Stomach (tissue), 9 donors: Measurements from ENCODE around the gene NRDE2. TPM values are rescaled to one million over a fixed set of nuclear protein-coding genes. Genes with fewer than 3 reads are reported as not detected.

Experiments
- DNase-seq, 2 donors: peaks; one replicate each; pipeline versions ENCODE4 v3.0.0 to v3.0.0-alpha.2; 2013 to 2019
- H3K27ac ChIP-seq, 5 donors: fragments of 200-600 bp in 4 of 5; sonication (generic) in 4 of 5; one replicate each; pipeline ENCODE4 v1.5.1; 2013 to 2019; ENCODE audit warnings: mild to moderate bottlenecking in 1 of 5, moderate library complexity in 1 of 5
- H3K27me3 ChIP-seq, 3 donors: fragments of 200-600 bp; sonication (generic); one replicate each; pipeline ENCODE4 v1.5.1; 2017 to 2019; ENCODE audit warnings: mixed run types in 1 of 3
- H3K36me3 ChIP-seq, 4 donors: fragments of 200-600 bp; sonication (generic); 1 replicate in 3 of 4; 2 replicates in 1 of 4; pipeline ENCODE4 v1.5.1; 2016 to 2019
- H3K4me1 ChIP-seq, 4 donors: fragments of 200-600 bp; sonication (generic); one replicate each; pipeline ENCODE4 v1.5.1; 2016 to 2019
- H3K4me3 ChIP-seq, 4 donors: fragments of 200-600 bp; sonication (generic) in 3 of 4; one replicate each; pipeline ENCODE4 v1.5.1; 2016 to 2019; ENCODE audit warnings: mild to moderate bottlenecking in 1 of 4
- H3K9me3 ChIP-seq, 4 donors: fragments of 200-600 bp; sonication (generic); one replicate each; pipeline ENCODE4 v1.5.1; 2016 to 2019
- CTCF ChIP-seq, 7 experiments: fragments of 450-650 bp in 4 of 7; fragments of 200-600 bp in 3 of 7; sonication (generic) in 3 of 7; IDR thresholded peaks; one replicate each; pipeline ENCODE4 v1.5.1; 2016 to 2019; ENCODE audit warnings: antibody characterized with exemption in 7 of 7, control low read depth in 2 of 7, mild to moderate bottlenecking in 1 of 7
- EP300 ChIP-seq: sonication (generic); formaldehyde crosslinking; IDR thresholded peaks from one replicate; pipeline ENCODE4 v1.6.1; 2017; ENCODE audit warnings: antibody characterized with exemption
- POLR2A ChIP-seq, 4 donors: fragments of 450-650 bp; IDR thresholded peaks; one replicate each; pipeline ENCODE4 v1.6.1; 2016; ENCODE audit warnings: antibody characterized with exemption in 4 of 4, control low read depth in 2 of 4, mild to moderate bottlenecking in 1 of 4, moderate library complexity in 1 of 4
- POLR2AphosphoS5 ChIP-seq, 3 donors: sonication (generic); formaldehyde crosslinking; IDR thresholded peaks; one replicate each; pipeline ENCODE4 v1.6.1; 2016; ENCODE audit warnings: antibody characterized with exemption in 3 of 3
- WGBS, 5 donors: extraction: QIAGEN DNeasy Blood & Tissue Kit in 3 of 5; methylation state at CpG; one replicate each; pipeline versions ENCODE4 v1.1.5 to v1.1.7; 2013 to 2018; 5-methylcytosine and 5-hydroxymethylcytosine counted together
- intact Hi-C: fragments of 100-400 bp; cut with DNase I; formaldehyde crosslinking; loops from one replicate; pipeline ENCODE4 v1.15.1; 2023; ENCODE audit warnings: low total_unique reads
- polyA plus RNA-seq, 3 donors: library from polyadenylated mRNA; stranded (reverse); fragments of 200-250 nt; gene quantifications; one replicate each; pipeline ENCODE4 v1.2.3, GENCODE V29; 2013
- total RNA-seq, 5 donors: library from RNA; depleted of rRNA; stranded (reverse); fragments of >200 nt; gene quantifications; one replicate each; pipeline versions ENCODE4 v1.1.0 to v1.2.3, GENCODE V29; 2014 to 2016
- donor health status: healthy with polysubstance abuse.
- donor health status: Bipolar disorder and iron deficiency.
- donor health status: healthy.

Gene NRDE2
- total and polyA plus RNA-seq, 8 donors = 5.7 to 34.8 (median 15.7) TPM

- intact Hi-C loops = no loop called here
- TF ChIP-seq POLR2AphosphoS5 (IDR thresholded peaks at IDR 0.05) = no peak
- no peak for TF ChIP-seq EP300
- TF ChIP-seq CTCF (IDR thresholded peaks at IDR 0.05) = no peak
- TF ChIP-seq POLR2A (IDR thresholded peaks at IDR 0.05) = no peak
- no peaks in the 10 kb centered on the region for H3K9me3 ChIP-seq
- H3K36me3 ChIP-seq = no peaks in the 10 kb centered on the region
- DNase-seq = no peak
- peaks cover 0 to 5% (median 0%) of the 10 kb centered on the region in 3 donors for H3K27me3 ChIP-seq
- H3K4me3 ChIP-seq = no peak overlapping the region
- H3K4me1 ChIP-seq = no peaks in the 10 kb centered on the region
- 83 to 95% (median 91%) methylated on average over 4 of the region's 4 CpGs for WGBS, 5 donors
- no peak overlapping the region for H3K27ac ChIP-seq
These were observed 30.8 kb upstream of the NRDE2 start for GRCh38 chr14:90362558-90362896.

GRCh38 chr14:90361865-90362557 is 30.3 kb upstream of the NRDE2 start:
- intact Hi-C loops = no loop called here
- no peaks in the 10 kb centered on the region for H3K4me1 ChIP-seq
- no peak overlapping the region for H3K4me3 ChIP-seq
- H3K27ac ChIP-seq = no peak overlapping the region
- 79 to 88% (median 87%) methylated on average over 7 of the region's 7 CpGs for WGBS, 5 donors
- DNase-seq = no peak
- no peaks in the 10 kb centered on the region for H3K36me3 ChIP-seq
- peaks cover 0 to 5% (median 0%) of the 10 kb centered on the region in 3 donors for H3K27me3 ChIP-seq
- TF ChIP-seq POLR2A (IDR thresholded peaks at IDR 0.05) (no peak), EP300 (no peak), CTCF (IDR thresholded peaks at IDR 0.05) (no peak)
- no peaks in the 10 kb centered on the region for H3K9me3 ChIP-seq

- TF ChIP-seq EP300 (no peak), POLR2AphosphoS5 (IDR thresholded peaks at IDR 0.05) (no peak), POLR2A (IDR thresholded peaks at IDR 0.05) (no peak), CTCF (IDR thresholded peaks at IDR 0.05) (no peak)
- WGBS, 5 donors = 88 to 92% (median 90%) methylated on average over 4 of the region's 4 CpGs
- Histone ChIP-seq H3K36me3 (no peaks in the 10 kb centered on the region), H3K9me3 (no peaks in the 10 kb centered on the region), H3K27me3 (peaks cover 0 to 5% (median 0%) of the 10 kb centered on the region in 3 donors), H3K4me3 (no peak overlapping the region), H3K27ac (no peak overlapping the region), H3K4me1 (peaks cover 0 to 7% (median 0%) of the 10 kb centered on the region in 4 donors)
- no peak for DNase-seq
- intact Hi-C loops = no loop called here
These were observed 26.6 kb upstream of the NRDE2 start for GRCh38 chr14:90358359-90358758.

GRCh38 chr14:90356925-90357324 is 25.2 kb upstream of the NRDE2 start:
- intact Hi-C loops = no loop called here
- Histone ChIP-seq H3K4me1 (peaks cover 0 to 7% (median 0%) of the 10 kb centered on the region in 4 donors), H3K4me3 (no peak overlapping the region), H3K36me3 (no peaks in the 10 kb centered on the region), H3K27ac (no peak overlapping the region), H3K27me3 (peaks cover 0 to 5% (median 0%) of the 10 kb centered on the region in 3 donors), H3K9me3 (no peaks in the 10 kb centered on the region)
- no peak for DNase-seq
- 69 to 84% (median 70%) methylated on average over 1 of the region's 1 CpG for WGBS, 5 donors
- TF ChIP-seq POLR2A (IDR thresholded peaks at IDR 0.05) (no peak), EP300 (no peak), POLR2AphosphoS5 (IDR thresholded peaks at IDR 0.05) (no peak), CTCF (IDR thresholded peaks at IDR 0.05) (no peak)
